ENCODE measurements around the gene ATP11C. TPM values are rescaled to one million over a fixed set of nuclear protein-coding genes. Genes with fewer than 3 reads are reported as not detected.

Gene ATP11C
- total and polyA plus RNA-seq, 4 donors: 2.6 to 23.5 (median 10.0) TPM

DNA sequence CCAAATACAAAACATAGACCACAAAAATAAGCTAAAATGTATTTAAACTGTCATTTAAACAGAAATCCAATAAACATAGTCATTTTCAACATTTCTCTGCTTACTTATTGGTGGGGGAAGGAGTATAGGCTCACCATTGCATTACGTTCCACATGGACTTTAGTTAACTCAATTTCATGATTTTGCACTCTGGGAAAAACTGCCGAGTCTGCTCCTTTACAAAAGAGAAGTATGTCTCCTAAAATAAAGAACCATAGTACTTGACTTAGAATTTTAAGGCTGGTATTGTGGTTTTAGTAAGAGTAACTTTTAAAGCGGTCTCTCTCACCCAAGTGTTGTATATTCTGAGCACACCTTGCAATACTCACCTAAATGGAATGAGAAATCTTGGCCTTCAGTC, 149.8 kb downstream of the ATP11C start:
- DNase-seq: no peak
- Histone ChIP-seq H3K4me3 (no peak overlapping the region), H3K36me3 (ENCODE audit: control insufficient read depth in 4 of 4, insufficient read depth in 4 of 4, low read length in 4 of 4) (peaks cover 0 to 8% (median 1%) of the 10 kb centered on the region in 4 donors), H3K9ac (ENCODE audit: insufficient read depth in 1 of 2, low read length in 2 of 2) (no peak overlapping the region), H3K27me3 (ENCODE audit: control insufficient read depth in 3 of 3, insufficient read depth in 3 of 3, low read length in 2 of 3) (no peaks in the 10 kb centered on the region), H3K27ac (ENCODE audit: low read depth in 1 of 2, low read length in 1 of 2) (no peak overlapping the region), H3K9me3 (ENCODE audit: control insufficient read depth in 4 of 4, insufficient read depth in 3 of 4, low read length in 3 of 4) (no peaks in the 10 kb centered on the region), H3K4me1 (ENCODE audit: control insufficient read depth in 5 of 5, insufficient read depth in 5 of 5, low read length in 5 of 5) (no peaks in the 10 kb centered on the region)
- TF ChIP-seq, protein P1, sequence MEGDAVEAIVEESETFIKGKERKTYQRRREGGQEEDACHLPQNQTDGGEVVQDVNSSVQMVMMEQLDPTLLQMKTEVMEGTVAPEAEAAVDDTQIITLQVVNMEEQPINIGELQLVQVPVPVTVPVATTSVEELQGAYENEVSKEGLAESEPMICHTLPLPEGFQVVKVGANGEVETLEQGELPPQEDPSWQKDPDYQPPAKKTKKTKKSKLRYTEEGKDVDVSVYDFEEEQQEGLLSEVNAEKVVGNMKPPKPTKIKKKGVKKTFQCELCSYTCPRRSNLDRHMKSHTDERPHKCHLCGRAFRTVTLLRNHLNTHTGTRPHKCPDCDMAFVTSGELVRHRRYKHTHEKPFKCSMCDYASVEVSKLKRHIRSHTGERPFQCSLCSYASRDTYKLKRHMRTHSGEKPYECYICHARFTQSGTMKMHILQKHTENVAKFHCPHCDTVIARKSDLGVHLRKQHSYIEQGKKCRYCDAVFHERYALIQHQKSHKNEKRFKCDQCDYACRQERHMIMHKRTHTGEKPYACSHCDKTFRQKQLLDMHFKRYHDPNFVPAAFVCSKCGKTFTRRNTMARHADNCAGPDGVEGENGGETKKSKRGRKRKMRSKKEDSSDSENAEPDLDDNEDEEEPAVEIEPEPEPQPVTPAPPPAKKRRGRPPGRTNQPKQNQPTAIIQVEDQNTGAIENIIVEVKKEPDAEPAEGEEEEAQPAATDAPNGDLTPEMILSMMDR (IDR thresholded peaks at IDR 0.05; ENCODE audit: control extremely low read depth, extremely low read depth): no peak
- ATAC-seq (ENCODE audit: insufficient read depth, low FRiP score): no peak
- WGBS, 2 donors: 87 to 89% methylated on average over 3 of the region's 3 CpGs

DNA sequence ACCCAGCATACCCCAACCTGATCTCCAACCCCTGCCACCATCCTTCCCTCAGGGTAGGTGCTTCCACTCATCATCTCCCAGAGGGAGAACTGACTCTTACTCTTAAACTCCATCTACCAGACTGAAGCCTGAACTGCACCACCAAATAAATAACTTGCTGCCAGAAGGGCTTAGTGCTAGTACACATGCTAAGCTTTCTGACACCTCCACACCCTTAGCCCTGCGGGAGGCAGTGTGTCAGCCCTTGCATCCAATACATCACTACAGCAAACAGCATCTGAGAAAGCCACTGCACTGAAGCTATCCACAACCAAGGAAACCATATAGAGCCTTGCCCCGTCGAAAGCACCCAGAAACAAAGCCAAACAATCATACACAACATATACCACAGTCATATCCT, 156.3 kb downstream of the ATP11C start:
- Histone ChIP-seq H3K9ac (ENCODE audit: insufficient read depth in 1 of 2, low read length in 2 of 2) (no peak overlapping the region), H3K4me3 (no peak overlapping the region), H3K4me1 (ENCODE audit: control insufficient read depth in 5 of 5, insufficient read depth in 5 of 5, low read length in 5 of 5) (no peaks in the 10 kb centered on the region), H3K27me3 (ENCODE audit: control insufficient read depth in 3 of 3, insufficient read depth in 3 of 3, low read length in 2 of 3) (no peaks in the 10 kb centered on the region), H3K9me3 (ENCODE audit: control insufficient read depth in 4 of 4, insufficient read depth in 3 of 4, low read length in 3 of 4) (peaks cover 0 to 6% (median 2%) of the 10 kb centered on the region in 4 donors), H3K27ac (ENCODE audit: low read depth in 1 of 2, low read length in 1 of 2) (no peak overlapping the region), H3K36me3 (ENCODE audit: control insufficient read depth in 4 of 4, insufficient read depth in 4 of 4, low read length in 4 of 4) (peaks cover 0 to 3% (median 0%) of the 10 kb centered on the region in 4 donors)
- TF ChIP-seq, protein P1 (IDR thresholded peaks at IDR 0.05; ENCODE audit: control extremely low read depth, extremely low read depth): no peak
- DNase-seq (no peak), ATAC-seq (ENCODE audit: insufficient read depth, low FRiP score) (no peak)
- 84 to 100% methylated on average over 3 of the region's 3 CpGs for WGBS, 2 donors

DNA sequence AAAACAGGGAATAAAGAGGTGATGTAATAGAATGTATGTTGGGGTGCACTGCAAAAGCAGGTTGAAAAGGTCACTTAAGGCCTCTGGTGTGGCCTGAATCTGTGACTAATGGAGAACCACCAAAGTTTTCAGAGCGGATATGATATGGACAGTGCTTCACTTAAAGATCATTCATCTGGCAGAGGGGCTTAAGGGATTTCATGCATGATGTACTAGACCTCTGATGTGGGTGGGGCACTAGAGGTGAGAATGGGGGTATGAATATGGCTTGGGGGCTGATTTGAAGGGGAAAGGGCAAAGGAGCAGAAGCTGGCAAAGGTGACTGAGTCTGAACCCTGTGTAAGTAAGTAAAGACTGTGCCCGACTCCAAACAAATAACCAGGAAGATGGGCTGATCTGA, 162.5 kb downstream of the ATP11C start:
- TF ChIP-seq, protein P1 (IDR thresholded peaks at IDR 0.05; ENCODE audit: control extremely low read depth, extremely low read depth): no peak
- H3K36me3 ChIP-seq (ENCODE audit: control insufficient read depth in 4 of 4, insufficient read depth in 4 of 4, low read length in 4 of 4): peaks cover 0 to 8% (median 2%) of the 10 kb centered on the region in 4 donors
- H3K27me3 ChIP-seq (ENCODE audit: control insufficient read depth in 3 of 3, insufficient read depth in 3 of 3, low read length in 2 of 3): no peaks in the 10 kb centered on the region
- H3K27ac ChIP-seq (ENCODE audit: low read depth in 1 of 2, low read length in 1 of 2): no peak overlapping the region
- peaks cover 0 to 6% (median 0%) of the 10 kb centered on the region in 4 donors for H3K9me3 ChIP-seq (ENCODE audit: control insufficient read depth in 4 of 4, insufficient read depth in 3 of 4, low read length in 3 of 4)
- DNase-seq: no peak
- ATAC-seq (ENCODE audit: insufficient read depth, low FRiP score): no peak
- H3K4me1 ChIP-seq (ENCODE audit: control insufficient read depth in 5 of 5, insufficient read depth in 5 of 5, low read length in 5 of 5): no peaks in the 10 kb centered on the region
- no peak overlapping the region for H3K4me3 ChIP-seq
- H3K9ac ChIP-seq (ENCODE audit: insufficient read depth in 1 of 2, low read length in 2 of 2): no peak overlapping the region
- 96% methylated on average over 2 of the region's 2 CpGs for WGBS, 2 donors

DNA sequence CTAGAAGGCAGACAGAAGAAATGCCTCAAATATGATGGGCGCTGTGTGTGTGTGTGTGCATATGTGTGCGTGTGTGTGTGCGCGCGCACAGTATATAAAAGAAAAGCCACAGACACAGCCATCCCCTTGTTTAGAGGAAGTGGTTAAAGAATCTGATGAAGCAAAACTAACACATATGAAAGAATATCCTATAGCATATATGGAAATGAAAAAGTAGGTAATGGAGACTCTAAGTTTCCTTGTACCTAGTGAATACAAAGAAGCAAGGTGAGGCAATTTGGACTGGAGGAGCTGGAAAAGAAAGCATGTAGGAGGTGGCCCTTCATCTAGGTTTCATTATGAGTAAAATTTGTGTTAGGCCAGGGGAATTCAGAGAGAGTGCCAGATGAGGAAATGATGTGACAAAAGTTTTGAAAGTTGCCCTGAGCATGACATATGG, 166.3 kb downstream of the ATP11C start:
- Histone ChIP-seq H3K4me1 (ENCODE audit: control insufficient read depth in 5 of 5, insufficient read depth in 5 of 5, low read length in 5 of 5) (no peaks in the 10 kb centered on the region), H3K4me3 (no peak overlapping the region), H3K9ac (ENCODE audit: insufficient read depth in 1 of 2, low read length in 2 of 2) (no peak overlapping the region), H3K27me3 (ENCODE audit: control insufficient read depth in 3 of 3, insufficient read depth in 3 of 3, low read length in 2 of 3) (no peaks in the 10 kb centered on the region), H3K9me3 (ENCODE audit: control insufficient read depth in 4 of 4, insufficient read depth in 3 of 4, low read length in 3 of 4) (no peaks in the 10 kb centered on the region), H3K27ac (ENCODE audit: low read depth in 1 of 2, low read length in 1 of 2) (no peak overlapping the region), H3K36me3 (ENCODE audit: control insufficient read depth in 4 of 4, insufficient read depth in 4 of 4, low read length in 4 of 4) (peaks cover 0 to 8% (median 0%) of the 10 kb centered on the region in 4 donors)
- DNase-seq (no peak), ATAC-seq (ENCODE audit: insufficient read depth, low FRiP score) (no peak)
- TF ChIP-seq, protein P1 (IDR thresholded peaks at IDR 0.05; ENCODE audit: control extremely low read depth, extremely low read depth): no peak
- 47 to 77% methylated on average over 5 of the region's 5 CpGs for WGBS, 2 donors

Data from lung (tissue), 12 donors.